HG03097 (cell line): ENCODE data around the gene MX1.

Source experiments
- ATAC-seq: cut with Tn5 transposase; IDR thresholded peaks from one replicate; pipeline ENCODE4 v1.9.1; 2021; ENCODE audit not compliant: unreplicated experiment, low FRiP score

The MX1 gene

GRCh38 chr21:41458559-41458958 lies 32.5 kb downstream of the MX1 start:
- ATAC-seq = no peak

GRCh38 chr21:41459884-41460534 lies 34.0 kb downstream of the MX1 start:
- no peak for ATAC-seq

GRCh38 chr21:41460578-41461527 lies 34.8 kb downstream of the MX1 start:
- ATAC-seq = no peak

- ATAC-seq = no peak
Measured at GRCh38 chr21:41465176-41465781, 39.2 kb downstream of the MX1 start.

GRCh38 chr21:41466024-41466820 lies 40.2 kb downstream of the MX1 start:
- no peak for ATAC-seq

- no peak for ATAC-seq
Measured at GRCh38 chr21:41470054-41470453, 44.0 kb downstream of the MX1 start.

GRCh38 chr21:41472753-41473548 lies 46.9 kb downstream of the MX1 start:
- no peak for ATAC-seq

- no peak for ATAC-seq
Measured at GRCh38 chr21:41475714-41476420, 49.8 kb downstream of the MX1 start.

- no peak for ATAC-seq
Measured at GRCh38 chr21:41477641-41478318, 51.7 kb downstream of the MX1 start.

- ATAC-seq = no peak
Measured at GRCh38 chr21:41478319-41479177, 52.5 kb downstream of the MX1 start.

- ATAC-seq = no peak
Measured at GRCh38 chr21:41479686-41480085, 53.6 kb downstream of the MX1 start.

GRCh38 chr21:41480086-41480690 lies 54.1 kb downstream of the MX1 start:
- no peak for ATAC-seq

GRCh38 chr21:41481191-41481590 lies 55.2 kb downstream of the MX1 start:
- ATAC-seq = no peak

- no peak for ATAC-seq
Measured at GRCh38 chr21:41482301-41482700, 56.3 kb downstream of the MX1 start.

GRCh38 chr21:41482980-41483379 lies 56.9 kb downstream of the MX1 start:
- no peak for ATAC-seq

GRCh38 chr21:41483415-41483814 lies 57.4 kb downstream of the MX1 start:
- no peak for ATAC-seq

GRCh38 chr21:41483973-41484372 lies 57.9 kb downstream of the MX1 start:
- ATAC-seq = no peak
